ENCODE measurements around the gene PRM2.

DNA sequence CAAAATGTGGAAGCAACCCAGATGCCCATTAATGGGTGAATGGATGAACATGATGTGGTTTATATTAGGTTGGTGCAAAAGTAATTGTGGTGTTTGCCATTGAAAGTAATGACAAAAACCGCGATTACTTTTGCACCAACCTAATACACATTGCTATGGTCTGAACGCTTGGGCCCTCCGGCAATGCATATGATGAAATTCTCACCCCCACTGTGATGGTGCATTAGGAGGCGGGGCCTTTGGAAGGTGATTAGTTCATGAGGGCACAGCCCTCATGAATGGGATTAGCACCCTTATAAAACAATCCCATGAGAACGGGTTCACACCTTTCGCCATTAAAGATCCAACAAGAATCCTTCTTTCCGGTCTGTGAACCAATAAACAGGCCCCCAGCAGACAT, 30.1 kb upstream of the PRM2 start:
- TF ChIP-seq CTCF (IDR thresholded peaks at IDR 0.05; ENCODE audit: low read depth, low read length): no peak
- no peak for TF ChIP-seq EZH2phosphoT487 (IDR thresholded peaks at IDR 0.05; ENCODE audit: low read depth)

Data from OCI-LY3 (cell line).